Rectal smooth muscle tissue (tissue), 1 donor: ENCODE data around the gene HMGXB3.

Experiments used
- H3K27ac ChIP-seq: one replicate; pipeline ENCODE4 v1.7.0; 2013; ENCODE audit warnings: low read depth, low read length, inconsistent platforms
- H3K27me3 ChIP-seq: one replicate; pipeline ENCODE4 v1.7.0; 2013; ENCODE audit warnings: low read length; ENCODE audit not compliant: control insufficient read depth, insufficient read depth
- H3K36me3 ChIP-seq: one replicate; pipeline ENCODE4 v1.7.0; 2013; ENCODE audit warnings: low read length; ENCODE audit not compliant: control insufficient read depth, insufficient read depth
- H3K4me1 ChIP-seq: one replicate; pipeline ENCODE4 v1.7.0; 2013; ENCODE audit warnings: low read length; ENCODE audit not compliant: control insufficient read depth, insufficient read depth
- H3K4me3 ChIP-seq: one replicate; pipeline ENCODE4 v1.7.0; 2013; ENCODE audit warnings: low read length
- H3K9ac ChIP-seq: one replicate; pipeline ENCODE4 v1.7.0; 2013; ENCODE audit warnings: low read length

The HMGXB3 gene

GRCh38 chr5:150000256-150000989, at the start of gene HMGXB3, which contains the start of gene TIGD6:
Gene HMGXB3 (plus strand): TSS chr5:150000739. CDS start chr5:150004853, 4,114 bp downstream.
Gene TIGD6 (minus strand): TSS chr5:150000654. CDS start chr5:149996348, 4,306 bp downstream.
- Histone ChIP-seq H3K9ac (peak within 1 kb of the TSS; percentile 94), H3K27ac (peak within 1 kb of the TSS; percentile 94), H3K36me3 (no peaks in the 10 kb centered on the region), H3K27me3 (no peaks in the 10 kb centered on the region), H3K4me3 (peak within 1 kb of the TSS; percentile 73), H3K4me1 (peaks cover 20% of the 10 kb centered on the region)

- H3K9ac ChIP-seq = no peak overlapping the region
- no peaks in the 10 kb centered on the region for H3K36me3 ChIP-seq
- H3K27me3 ChIP-seq = no peaks in the 10 kb centered on the region
- no peak overlapping the region for H3K4me3 ChIP-seq
- H3K4me1 ChIP-seq = no peaks in the 10 kb centered on the region
- no peak overlapping the region for H3K27ac ChIP-seq
Measured at GRCh38 chr5:149951138-149951749, 49.3 kb upstream of the HMGXB3 start.

- no peak overlapping the region for H3K27ac ChIP-seq
- H3K27me3 ChIP-seq = no peaks in the 10 kb centered on the region
- H3K36me3 ChIP-seq = no peaks in the 10 kb centered on the region
- no peak overlapping the region for H3K4me3 ChIP-seq
- H3K9ac ChIP-seq = no peak overlapping the region
- no peaks in the 10 kb centered on the region for H3K4me1 ChIP-seq
Measured at GRCh38 chr5:149953436-149954121, 47.0 kb upstream of the HMGXB3 start.

GRCh38 chr5:149954798-149955197, 45.7 kb upstream of the HMGXB3 start:
- no peak overlapping the region for H3K4me3 ChIP-seq
- H3K36me3 ChIP-seq = no peaks in the 10 kb centered on the region
- no peaks in the 10 kb centered on the region for H3K27me3 ChIP-seq
- no peak overlapping the region for H3K9ac ChIP-seq
- H3K4me1 ChIP-seq = peaks cover 3% of the 10 kb centered on the region
- no peak overlapping the region for H3K27ac ChIP-seq

GRCh38 chr5:149956685-149957084, 43.9 kb upstream of the HMGXB3 start:
- Histone ChIP-seq H3K36me3 (no peaks in the 10 kb centered on the region), H3K4me1 (peaks cover 6% of the 10 kb centered on the region), H3K9ac (no peak overlapping the region), H3K27me3 (no peaks in the 10 kb centered on the region), H3K27ac (no peak overlapping the region), H3K4me3 (no peak overlapping the region)

GRCh38 chr5:149957855-149958254, 42.7 kb upstream of the HMGXB3 start:
- Histone ChIP-seq H3K36me3 (no peaks in the 10 kb centered on the region), H3K4me3 (no peak overlapping the region), H3K9ac (no peak overlapping the region), H3K27ac (no peak overlapping the region), H3K27me3 (no peaks in the 10 kb centered on the region), H3K4me1 (peaks cover 6% of the 10 kb centered on the region)

GRCh38 chr5:149959406-149960236, 40.9 kb upstream of the HMGXB3 start:
- Histone ChIP-seq H3K27me3 (no peaks in the 10 kb centered on the region), H3K4me3 (peak overlapping the region; percentile 77), H3K4me1 (peaks cover 6% of the 10 kb centered on the region), H3K27ac (peak overlapping the region; percentile 91), H3K36me3 (no peaks in the 10 kb centered on the region), H3K9ac (peak overlapping the region; percentile 83)

- peak within 1 kb of the TSS; percentile 77 for H3K4me3 ChIP-seq
- no peaks in the 10 kb centered on the region for H3K36me3 ChIP-seq
- peak within 1 kb of the TSS; percentile 91 for H3K27ac ChIP-seq
- H3K9ac ChIP-seq = peak within 1 kb of the TSS; percentile 83
- no peaks in the 10 kb centered on the region for H3K27me3 ChIP-seq
- peaks cover 6% of the 10 kb centered on the region for H3K4me1 ChIP-seq
Measured at GRCh38 chr5:149960272-149961185, 40.0 kb upstream of the HMGXB3 start, which contains the start of gene SLC26A2. Gene SLC26A2 (plus strand): TSS chr5:149960758. CDS start chr5:149977653, 16,895 bp downstream.

- Histone ChIP-seq H3K9ac (peak overlapping the region; percentile 58), H3K4me3 (peak overlapping the region; percentile 76), H3K27me3 (no peaks in the 10 kb centered on the region), H3K4me1 (peaks cover 6% of the 10 kb centered on the region), H3K36me3 (no peaks in the 10 kb centered on the region), H3K27ac (peak overlapping the region; percentile 91)
Measured at GRCh38 chr5:149961186-149961685, 39.3 kb upstream of the HMGXB3 start.

- no peaks in the 10 kb centered on the region for H3K36me3 ChIP-seq
- H3K4me1 ChIP-seq = peaks cover 6% of the 10 kb centered on the region
- no peak overlapping the region for H3K9ac ChIP-seq
- H3K27ac ChIP-seq = no peak overlapping the region
- H3K27me3 ChIP-seq = no peaks in the 10 kb centered on the region
- H3K4me3 ChIP-seq = peak overlapping the region; percentile 76
Measured at GRCh38 chr5:149961957-149962409, 38.6 kb upstream of the HMGXB3 start.
